Caco-2 (cell line): ENCODE results near the gene BBOF1. TPM values are rescaled to one million over a fixed set of nuclear protein-coding genes. Genes with fewer than 3 reads are reported as not detected.

Experiments
- Bru-seq: library from RNA; stranded (reverse); fragments of 400-500 nt; gene quantifications from one replicate; lab custom pipeline; 2021; lab: Mats Ljungman, UMichigan
- BruChase-seq, 2 experiments: library from RNA; stranded (reverse); fragments of 400-500 nt; gene quantifications; one replicate each; lab custom pipeline; 2021; lab: Mats Ljungman, UMichigan
- BruUV-seq: library from RNA; stranded (reverse); fragments of 400-500 nt; replicated peaks from 2 replicates; lab custom pipeline; 2021; lab: Mats Ljungman, UMichigan
- CTCF ChIA-PET: fragments of 300-600 bp; sonication (Branson Sonifier 250); formaldehyde crosslinking; loops from one replicate; lab custom pipeline; 2022; ENCODE audit warnings: antibody characterized with exemption; lab: Charles Lee
- POLR2A ChIA-PET: fragments of 300-600 bp; sonication (Branson Sonifier 250); formaldehyde crosslinking; loops from one replicate; lab custom pipeline; 2022; ENCODE audit warnings: antibody characterized with exemption; lab: Charles Lee
- DNase-seq, 2 experiments: peaks; one replicate each; pipeline versions ENCODE4 v3.0.0 to v3.0.0-alpha.2; 2020 to 2022
- H3K27me3 ChIP-seq: replicated peaks from 2 replicates; pipeline ENCODE4 v1.6.0; 2011; ENCODE audit warnings: low read length; ENCODE audit not compliant: control insufficient read depth, insufficient read depth
- H3K36me3 ChIP-seq: 2 replicates; pipeline ENCODE4 v1.5.1; 2011; ENCODE audit warnings: low read length; ENCODE audit not compliant: control insufficient read depth, insufficient read depth
- H3K4me1 ChIP-seq: fragments of 250-450 bp; sonication (Bioruptor Pico); 2 replicates; pipeline ENCODE4 v1.5.1; 2020; ENCODE audit warnings: mild to moderate bottlenecking
- H3K4me3 ChIP-seq: 2 replicates; pipeline ENCODE4 v1.5.1; 2011; ENCODE audit warnings: low read depth, mild to moderate bottlenecking, control low read depth, low read length
- H3K9me3 ChIP-seq: fragments of 250-450 bp; sonication (Bioruptor Pico); 2 replicates; pipeline ENCODE4 v1.5.1; 2020; ENCODE audit warnings: mild to moderate bottlenecking, moderate library complexity
- H3K27ac Mint-ChIP-seq: one replicate; pipeline ENCODE4 v1.8.0; 2022; ENCODE audit warnings: mixed read lengths; ENCODE audit not compliant: unreplicated experiment
- H3K27me3 Mint-ChIP-seq: one replicate; pipeline ENCODE4 v1.8.0; 2022; ENCODE audit warnings: mixed read lengths; ENCODE audit not compliant: insufficient read depth, unreplicated experiment
- H3K36me3 Mint-ChIP-seq: one replicate; pipeline ENCODE4 v1.8.0; 2022; ENCODE audit warnings: mild to moderate bottlenecking, mixed read lengths; ENCODE audit not compliant: insufficient read depth, unreplicated experiment
- H3K4me1 Mint-ChIP-seq: one replicate; pipeline ENCODE4 v1.8.0; 2022; ENCODE audit warnings: low read depth, mixed read lengths; ENCODE audit not compliant: unreplicated experiment
- H3K4me3 Mint-ChIP-seq: one replicate; pipeline ENCODE4 v1.8.0; 2022; ENCODE audit warnings: mild to moderate bottlenecking, moderate library complexity, mixed read lengths; ENCODE audit not compliant: unreplicated experiment
- H3K9me3 Mint-ChIP-seq: one replicate; pipeline ENCODE4 v1.8.0; 2022; ENCODE audit warnings: mixed read lengths; ENCODE audit not compliant: unreplicated experiment
- intact Hi-C: fragments of 100-400 bp; cut with micrococcal nuclease; formaldehyde crosslinking; loops from one replicate; pipeline ENCODE4 v1.10.0; 2022; ENCODE audit not compliant: unreplicated experiment
- long read RNA-seq: library from polyadenylated mRNA; stranded (forward); transcript quantifications from one replicate; pipeline ENCODE4 v2.0.0, GENCODE V29; 2022
- total RNA-seq: library from RNA; stranded (reverse); gene quantifications from 2 replicates; pipeline ENCODE4 v1.2.3, GENCODE V29; 2022
- TF ChIP-seq, protein P1 (sequence below), 2 experiments: fragments of 200-600 bp in 1 of 2; IDR thresholded peaks; 1 replicate in 1 of 2; 2 replicates in 1 of 2; pipeline versions ENCODE4 v1.5.1 to v1.8.0; 2011 to 2022; ENCODE audit warnings: antibody characterized with exemption in 1 of 2, control low read depth in 1 of 2, inconsistent platforms in 1 of 2, low read depth in 1 of 2, low read length in 1 of 2, mild to moderate bottlenecking in 1 of 2, moderate library complexity in 1 of 2; ENCODE audit not compliant: insufficient read depth in 1 of 2, severe bottlenecking in 1 of 2, unreplicated experiment in 1 of 2

The BBOF1 gene, protein sequence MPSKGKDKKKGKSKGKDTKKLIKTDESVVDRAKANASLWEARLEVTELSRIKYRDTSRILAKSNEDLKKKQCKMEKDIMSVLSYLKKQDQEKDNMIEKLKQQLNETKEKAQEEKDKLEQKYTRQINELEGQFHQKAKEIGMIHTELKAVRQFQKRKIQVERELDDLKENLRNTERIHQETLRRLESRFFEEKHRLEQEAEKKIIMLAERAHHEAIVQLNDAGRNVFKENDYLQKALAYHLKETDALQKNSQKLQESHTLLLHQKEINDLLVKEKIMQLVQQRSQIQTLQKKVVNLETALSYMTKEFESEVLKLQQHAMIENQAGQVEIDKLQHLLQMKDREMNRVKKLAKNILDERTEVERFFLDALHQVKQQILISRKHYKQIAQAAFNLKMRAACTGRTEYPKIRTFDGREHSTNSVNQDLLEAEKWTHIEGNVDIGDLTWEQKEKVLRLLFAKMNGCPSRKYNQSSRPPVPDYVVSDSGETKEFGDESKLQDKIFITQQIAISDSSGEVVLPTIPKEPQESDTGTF
- total RNA-seq: 0.66 and 0.91 TPM in 2 replicates
- Bru-seq, nascent RNA: percentile 32 among the genes with signal in this experiment
- BruChase-seq, experiment 1, labeled RNA remaining after a 2-hour chase: percentile 33 among the genes with signal in this experiment
- BruChase-seq, experiment 2, labeled RNA remaining after a 6-hour chase: percentile 35 among the genes with signal in this experiment
- long read RNA-seq, partial matches to known transcripts: 1 of 6 reads
- long read RNA-seq, other reads (novel, unspliced or antisense): 5 of 6 reads

DNA sequence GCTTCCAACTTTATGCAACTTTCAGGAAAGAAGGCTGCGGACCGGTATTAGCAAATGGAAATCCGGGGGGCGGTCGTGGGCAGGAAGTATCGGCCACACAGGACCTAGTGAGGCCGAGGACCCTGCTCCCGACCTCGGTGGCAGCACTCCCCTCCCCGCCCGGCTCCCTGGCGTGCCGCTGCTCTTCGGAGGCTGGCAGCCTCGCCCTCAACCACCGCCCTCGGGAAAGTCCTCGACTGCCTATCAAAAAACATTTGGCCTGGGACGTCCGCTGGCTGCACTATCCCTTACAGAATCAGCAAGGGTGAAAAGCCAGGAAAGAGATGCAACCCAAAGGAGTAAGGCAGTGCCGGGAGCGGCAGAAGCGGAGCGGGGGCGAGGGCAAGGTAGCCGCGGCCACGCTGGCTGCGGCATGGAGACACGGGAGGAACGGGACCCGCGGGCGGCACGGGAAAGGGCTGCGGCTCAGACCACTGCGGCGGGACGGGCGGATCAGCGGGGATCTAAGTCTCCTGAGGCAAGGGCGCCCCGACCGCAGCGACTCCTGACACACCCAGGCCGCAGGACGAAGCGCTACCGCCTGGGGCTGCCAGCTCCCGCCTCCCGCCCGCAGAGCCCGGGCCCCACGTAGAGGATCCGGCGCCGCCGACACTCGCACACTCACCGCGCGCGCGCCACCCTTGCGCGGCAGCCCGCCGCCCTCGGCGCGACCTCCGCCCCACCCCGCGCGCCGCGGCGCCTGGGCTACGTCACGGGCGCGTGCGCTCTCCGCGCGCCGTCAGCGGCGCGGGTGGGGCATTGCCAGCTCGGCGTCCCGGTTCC lies at the start of gene BBOF1, which contains the start of gene ENTPD5:
Gene BBOF1, plus strand, starts transcription at position 764 of the 822 bp plus-strand sequence. CDS start 130 bp downstream, outside the sequence.
Gene ENTPD5, minus strand, starts transcription at position 703 of the 822 bp plus-strand sequence. CDS start 31,186 bp downstream, outside the sequence.
- H3K4me1 ChIP-seq: peaks cover 10% of the 10 kb centered on the region
- no peaks in the 10 kb centered on the region for H3K9me3 ChIP-seq
- no peaks in the 10 kb centered on the region for H3K27me3 Mint-ChIP-seq
- H3K36me3 ChIP-seq: no peaks in the 10 kb centered on the region
- DNase-seq: peak; percentile 86 to 90
- peak within 1 kb of the TSS; percentile 90 for H3K27ac Mint-ChIP-seq
- POLR2A ChIA-PET: interaction anchor here (0.5 to 0.6 kb wide), 4 partner anchors 13 to 233 kb away, joined by 3 to 4 read pairs (median 4); no protein-coding TSS in a partner anchor
- no TSS peak for BruUV-seq
- H3K9me3 Mint-ChIP-seq: no peaks in the 10 kb centered on the region
- H3K36me3 Mint-ChIP-seq: no peaks in the 10 kb centered on the region
- intact Hi-C loops: loop anchor here (2.0 to 5.0 kb wide), 2 partner anchors 22 to 41 kb away; no protein-coding TSS in a partner anchor
- no peaks in the 10 kb centered on the region for H3K27me3 ChIP-seq
- CTCF ChIA-PET: interaction anchor here (0.6 to 1.0 kb wide), 4 partner anchors 14 to 83 kb away, joined by 3 to 4 read pairs (median 4); partner anchors contain the start of genes COQ6 and FAM161B
- TF ChIP-seq, protein P1, sequence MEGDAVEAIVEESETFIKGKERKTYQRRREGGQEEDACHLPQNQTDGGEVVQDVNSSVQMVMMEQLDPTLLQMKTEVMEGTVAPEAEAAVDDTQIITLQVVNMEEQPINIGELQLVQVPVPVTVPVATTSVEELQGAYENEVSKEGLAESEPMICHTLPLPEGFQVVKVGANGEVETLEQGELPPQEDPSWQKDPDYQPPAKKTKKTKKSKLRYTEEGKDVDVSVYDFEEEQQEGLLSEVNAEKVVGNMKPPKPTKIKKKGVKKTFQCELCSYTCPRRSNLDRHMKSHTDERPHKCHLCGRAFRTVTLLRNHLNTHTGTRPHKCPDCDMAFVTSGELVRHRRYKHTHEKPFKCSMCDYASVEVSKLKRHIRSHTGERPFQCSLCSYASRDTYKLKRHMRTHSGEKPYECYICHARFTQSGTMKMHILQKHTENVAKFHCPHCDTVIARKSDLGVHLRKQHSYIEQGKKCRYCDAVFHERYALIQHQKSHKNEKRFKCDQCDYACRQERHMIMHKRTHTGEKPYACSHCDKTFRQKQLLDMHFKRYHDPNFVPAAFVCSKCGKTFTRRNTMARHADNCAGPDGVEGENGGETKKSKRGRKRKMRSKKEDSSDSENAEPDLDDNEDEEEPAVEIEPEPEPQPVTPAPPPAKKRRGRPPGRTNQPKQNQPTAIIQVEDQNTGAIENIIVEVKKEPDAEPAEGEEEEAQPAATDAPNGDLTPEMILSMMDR (IDR thresholded peaks at IDR 0.05; ENCODE audit: insufficient read depth in 1 of 2, low read depth in 1 of 2, low read length in 1 of 2, severe bottlenecking in 1 of 2, unreplicated experiment in 1 of 2): no peak
- peak within 1 kb of the TSS; percentile 90 for H3K4me3 Mint-ChIP-seq
- H3K4me3 ChIP-seq: peak within 1 kb of the TSS; percentile 51
- peaks cover under 1% of the 10 kb centered on the region for H3K4me1 Mint-ChIP-seq

DNA sequence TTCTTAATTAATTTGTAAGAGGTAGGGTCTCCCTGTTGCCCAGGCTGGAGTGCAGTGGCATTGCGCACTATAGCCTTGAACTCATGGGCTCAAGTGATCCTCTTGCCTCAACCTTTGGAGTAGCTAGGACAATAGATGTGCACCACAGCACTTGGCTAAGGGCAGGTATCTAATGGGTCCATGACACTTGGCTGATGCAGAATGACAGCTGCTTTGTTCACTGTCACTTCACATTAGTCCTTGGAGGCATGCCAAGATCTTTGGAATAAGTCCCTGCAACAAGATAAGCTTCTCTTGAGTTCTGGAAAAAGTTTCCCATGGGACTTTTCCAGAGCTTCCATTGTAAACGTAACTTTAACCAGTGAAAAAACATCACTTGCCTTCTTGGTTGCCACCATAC lies 45.7 kb upstream of the BBOF1 start:
- no peaks in the 10 kb centered on the region for H3K27me3 ChIP-seq
- no peaks in the 10 kb centered on the region for H3K27me3 Mint-ChIP-seq
- intact Hi-C loops: no loop called here
- no TSS peak for BruUV-seq
- no peak for DNase-seq
- H3K27ac Mint-ChIP-seq: no peak overlapping the region
- peaks cover 7% of the 10 kb centered on the region for H3K36me3 Mint-ChIP-seq
- H3K9me3 Mint-ChIP-seq: no peaks in the 10 kb centered on the region
- no peak overlapping the region for H3K4me3 ChIP-seq
- H3K9me3 ChIP-seq: no peaks in the 10 kb centered on the region
- TF ChIP-seq, protein P1 (IDR thresholded peaks at IDR 0.05; ENCODE audit: insufficient read depth in 1 of 2, low read depth in 1 of 2, low read length in 1 of 2, severe bottlenecking in 1 of 2, unreplicated experiment in 1 of 2): no peak
- POLR2A ChIA-PET: no interaction called here
- peaks cover 14% of the 10 kb centered on the region for H3K4me1 Mint-ChIP-seq
- no peaks in the 10 kb centered on the region; the same call in 1 of the 2 replicates for H3K36me3 ChIP-seq
- H3K4me3 Mint-ChIP-seq: no peak overlapping the region
- peaks cover 15% of the 10 kb centered on the region for H3K4me1 ChIP-seq
- CTCF ChIA-PET: no interaction called here
